Lower lobe of right lung (tissue), 2 donors: ENCODE measurements around the gene DIAPH3. TPM values are rescaled to one million over a fixed set of nuclear protein-coding genes. Genes with fewer than 3 reads are reported as not detected.

Experiments used
- ATAC-seq, 2 donors: fragments of 200-7000 bp; cut with Tn5 transposase; one replicate each; pipeline ENCODE4 v1.9.1; 2020 to 2022; ENCODE audit warnings: mild to moderate bottlenecking in 2 of 2, moderate library complexity in 2 of 2
- DNase-seq: peaks from one replicate; pipeline ENCODE4 v3.0.0-alpha.2; 2020
- H3K27ac ChIP-seq: fragments of 200-600 bp; one replicate; pipeline ENCODE4 v1.8.0; 2022
- H3K27me3 ChIP-seq: fragments of 200-600 bp; one replicate; pipeline ENCODE4 v1.8.0; 2022; ENCODE audit warnings: low read depth
- H3K36me3 ChIP-seq: fragments of 200-600 bp; one replicate; pipeline ENCODE4 v1.8.0; 2022; ENCODE audit warnings: mild to moderate bottlenecking
- H3K4me1 ChIP-seq: fragments of 200-600 bp; one replicate; pipeline ENCODE4 v1.8.0; 2022
- H3K4me3 ChIP-seq: fragments of 200-600 bp; one replicate; pipeline ENCODE4 v1.8.0; 2022; ENCODE audit warnings: mild to moderate bottlenecking
- H3K9me3 ChIP-seq: fragments of 200-600 bp; one replicate; pipeline ENCODE4 v1.8.0; 2022
- CTCF ChIP-seq: fragments of 200-600 bp; IDR thresholded peaks from one replicate; pipeline ENCODE4 v1.8.0; 2022; ENCODE audit warnings: antibody characterized with exemption, mild to moderate bottlenecking
- intact Hi-C: fragments of 100-400 bp; cut with DNase I; formaldehyde crosslinking; loops from one replicate; pipeline ENCODE4 v1.11.0; 2022
- total RNA-seq: library from RNA; stranded (reverse); fragmentation: NEBNext Ultra II Directional; extraction: Animal tissue kit (Norgen Biotek cat#: 25700); gene quantifications from one replicate; pipeline ENCODE4 v1.2.1, GENCODE V29; 2021
- donor health status: DM: no; HTN: yes; CAD: no; lungs with severe emphysema.

The DIAPH3 gene
- total RNA-seq, 1 donor from 2014 or later, result 3.2 TPM

- H3K4me1 ChIP-seq, result no peaks in the 10 kb centered on the region
- DNase-seq (no peak), ATAC-seq (no peak)
- intact Hi-C loops, result no loop called here
- H3K9me3 ChIP-seq, result no peaks in the 10 kb centered on the region
- TF ChIP-seq CTCF, result no peak
- no peaks in the 10 kb centered on the region for H3K27me3 ChIP-seq
- no peak overlapping the region for H3K4me3 ChIP-seq
- H3K36me3 ChIP-seq, result no peaks in the 10 kb centered on the region
- H3K27ac ChIP-seq, result no peak overlapping the region
Measured at GRCh38 chr13:59843040-59843439, 320.7 kb downstream of the DIAPH3 start.

- no peaks in the 10 kb centered on the region for H3K27me3 ChIP-seq
- intact Hi-C loops, result no loop called here
- no peak overlapping the region for H3K4me3 ChIP-seq
- no peaks in the 10 kb centered on the region for H3K4me1 ChIP-seq
- H3K27ac ChIP-seq, result no peak overlapping the region
- H3K36me3 ChIP-seq, result no peaks in the 10 kb centered on the region
- ATAC-seq, result no peak
- TF ChIP-seq CTCF, result no peak
- no peaks in the 10 kb centered on the region for H3K9me3 ChIP-seq
- DNase-seq, result no peak
Measured at GRCh38 chr13:59842507-59842906, 321.2 kb downstream of the DIAPH3 start.

GRCh38 chr13:59839186-59839585 is 324.5 kb downstream of the DIAPH3 start:
- no peak for TF ChIP-seq CTCF
- Histone ChIP-seq H3K27me3 (no peaks in the 10 kb centered on the region), H3K4me1 (no peaks in the 10 kb centered on the region), H3K9me3 (no peaks in the 10 kb centered on the region), H3K4me3 (no peak overlapping the region), H3K27ac (no peak overlapping the region), H3K36me3 (no peaks in the 10 kb centered on the region)
- intact Hi-C loops, result no loop called here
- ATAC-seq (no peak), DNase-seq (no peak)

GRCh38 chr13:59837101-59837500 is 326.6 kb downstream of the DIAPH3 start:
- no peak for DNase-seq
- intact Hi-C loops, result no loop called here
- Histone ChIP-seq H3K27ac (no peak overlapping the region), H3K27me3 (no peaks in the 10 kb centered on the region), H3K36me3 (no peaks in the 10 kb centered on the region), H3K4me1 (no peaks in the 10 kb centered on the region), H3K4me3 (no peak overlapping the region), H3K9me3 (no peaks in the 10 kb centered on the region)
- ATAC-seq, result no peak
- no peak for TF ChIP-seq CTCF

- intact Hi-C loops, result no loop called here
- H3K9me3 ChIP-seq, result no peaks in the 10 kb centered on the region
- DNase-seq, result no peak
- H3K4me3 ChIP-seq, result no peak overlapping the region
- H3K4me1 ChIP-seq, result no peaks in the 10 kb centered on the region
- no peak overlapping the region for H3K27ac ChIP-seq
- ATAC-seq, result no peak
- H3K36me3 ChIP-seq, result no peaks in the 10 kb centered on the region
- H3K27me3 ChIP-seq, result no peaks in the 10 kb centered on the region
- no peak for TF ChIP-seq CTCF
Measured at GRCh38 chr13:59835569-59835968, 328.2 kb downstream of the DIAPH3 start.

GRCh38 chr13:59834801-59835200 is 328.9 kb downstream of the DIAPH3 start:
- intact Hi-C loops, result no loop called here
- DNase-seq, result no peak

More at GRCh38 chr13:59834801-59835200, 328.9 kb downstream of the DIAPH3 start:
- ATAC-seq, result no peak
- no peak for TF ChIP-seq CTCF
- Histone ChIP-seq H3K27ac (no peak overlapping the region), H3K4me1 (no peaks in the 10 kb centered on the region), H3K27me3 (no peaks in the 10 kb centered on the region), H3K4me3 (no peak overlapping the region), H3K36me3 (no peaks in the 10 kb centered on the region), H3K9me3 (no peaks in the 10 kb centered on the region)
